Thoracic aorta (tissue), 2 donors: ENCODE data around the gene CA9. TPM values are rescaled to one million over a fixed set of nuclear protein-coding genes. Genes with fewer than 3 reads are reported as not detected.

Experiments
- ATAC-seq: fragments of 150-250 bp; one replicate; pipeline ENCODE4 v1.8.0; 2017; ENCODE audit warnings: low read depth; ENCODE audit not compliant: insufficient number of reproducible peaks, low FRiP score
- DNase-seq: peaks from one replicate; pipeline ENCODE4 v3.0.0-alpha.2; 2020; ENCODE audit warnings: low spot score
- H3K27ac ChIP-seq, 2 donors: fragments of 200-600 bp; sonication (generic); 1 replicate in 1 of 2; 2 replicates in 1 of 2; pipeline ENCODE4 v1.5.1; 2016; ENCODE audit warnings: mild to moderate bottlenecking in 2 of 2, moderate library complexity in 2 of 2
- H3K27me3 ChIP-seq: fragments of 200-600 bp; sonication (generic); replicated peaks from 2 replicates; pipeline ENCODE4 v1.6.0; 2016; ENCODE audit warnings: mild to moderate bottlenecking; ENCODE audit not compliant: insufficient read depth
- H3K36me3 ChIP-seq: fragments of 200-600 bp; sonication (generic); one replicate; pipeline ENCODE4 v1.5.1; 2016
- H3K4me1 ChIP-seq, 2 donors: fragments of 200-600 bp; sonication (generic); 1 replicate in 1 of 2; 2 replicates in 1 of 2; pipeline versions ENCODE4 v1.5.1 to v1.6.0; 2016; ENCODE audit warnings: low read depth in 2 of 2, mild to moderate bottlenecking in 1 of 2; ENCODE audit not compliant: control insufficient read depth in 1 of 2
- H3K4me3 ChIP-seq: fragments of 200-600 bp; sonication (generic); 2 replicates; pipeline ENCODE4 v1.5.1; 2016; ENCODE audit warnings: mild to moderate bottlenecking
- H3K9me3 ChIP-seq: fragments of 200-600 bp; sonication (generic); 2 replicates; pipeline ENCODE4 v1.5.1; 2016
- total RNA-seq, 2 donors: library from RNA; depleted of rRNA; stranded (reverse); fragments of >200 nt; gene quantifications; one replicate each; pipeline versions ENCODE4 v1.1.0 to v1.2.3, GENCODE V29; 2016
- TF ChIP-seq, protein P1 (sequence below): fragments of 200-600 bp; sonication (generic); IDR thresholded peaks from one replicate; pipeline ENCODE4 v1.5.1; 2019; ENCODE audit warnings: antibody characterized with exemption

CA9 gene
- total RNA-seq, 2 donors from 2014 or later = 10.7 TPM; not detected in 1

DNA sequence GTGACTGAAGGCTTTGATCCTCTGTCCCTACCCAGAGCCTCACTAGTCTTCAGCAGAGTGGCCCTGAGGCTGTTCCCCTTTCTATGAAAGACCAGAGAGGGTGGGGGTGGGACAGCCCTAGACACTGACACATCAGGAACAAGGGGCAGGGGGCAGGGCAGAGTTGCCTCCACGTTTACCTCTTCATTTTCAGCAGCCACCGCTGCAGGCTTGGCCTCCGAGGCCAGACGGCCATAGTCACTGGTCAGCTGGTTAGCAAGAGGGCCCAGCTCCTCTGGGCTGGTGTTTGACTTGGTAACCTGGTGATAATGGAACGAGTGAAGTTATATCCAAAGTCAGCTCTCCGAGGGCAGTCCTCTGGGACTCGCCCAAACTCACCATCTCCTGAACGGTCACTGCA, 31.6 kb downstream of the CA9 start:
- TF ChIP-seq, protein P1, sequence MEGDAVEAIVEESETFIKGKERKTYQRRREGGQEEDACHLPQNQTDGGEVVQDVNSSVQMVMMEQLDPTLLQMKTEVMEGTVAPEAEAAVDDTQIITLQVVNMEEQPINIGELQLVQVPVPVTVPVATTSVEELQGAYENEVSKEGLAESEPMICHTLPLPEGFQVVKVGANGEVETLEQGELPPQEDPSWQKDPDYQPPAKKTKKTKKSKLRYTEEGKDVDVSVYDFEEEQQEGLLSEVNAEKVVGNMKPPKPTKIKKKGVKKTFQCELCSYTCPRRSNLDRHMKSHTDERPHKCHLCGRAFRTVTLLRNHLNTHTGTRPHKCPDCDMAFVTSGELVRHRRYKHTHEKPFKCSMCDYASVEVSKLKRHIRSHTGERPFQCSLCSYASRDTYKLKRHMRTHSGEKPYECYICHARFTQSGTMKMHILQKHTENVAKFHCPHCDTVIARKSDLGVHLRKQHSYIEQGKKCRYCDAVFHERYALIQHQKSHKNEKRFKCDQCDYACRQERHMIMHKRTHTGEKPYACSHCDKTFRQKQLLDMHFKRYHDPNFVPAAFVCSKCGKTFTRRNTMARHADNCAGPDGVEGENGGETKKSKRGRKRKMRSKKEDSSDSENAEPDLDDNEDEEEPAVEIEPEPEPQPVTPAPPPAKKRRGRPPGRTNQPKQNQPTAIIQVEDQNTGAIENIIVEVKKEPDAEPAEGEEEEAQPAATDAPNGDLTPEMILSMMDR = no peak
- Histone ChIP-seq H3K27me3 (no peaks in the 10 kb centered on the region), H3K4me3 (no peak overlapping the region), H3K27ac (peak overlapping the region in 1 of 2 donors; percentile 34), H3K36me3 (peaks cover 91% of the 10 kb centered on the region), H3K4me1 (no peaks in the 10 kb centered on the region), H3K9me3 (no peaks in the 10 kb centered on the region)
- no peak for ATAC-seq
- no peak for DNase-seq

DNA sequence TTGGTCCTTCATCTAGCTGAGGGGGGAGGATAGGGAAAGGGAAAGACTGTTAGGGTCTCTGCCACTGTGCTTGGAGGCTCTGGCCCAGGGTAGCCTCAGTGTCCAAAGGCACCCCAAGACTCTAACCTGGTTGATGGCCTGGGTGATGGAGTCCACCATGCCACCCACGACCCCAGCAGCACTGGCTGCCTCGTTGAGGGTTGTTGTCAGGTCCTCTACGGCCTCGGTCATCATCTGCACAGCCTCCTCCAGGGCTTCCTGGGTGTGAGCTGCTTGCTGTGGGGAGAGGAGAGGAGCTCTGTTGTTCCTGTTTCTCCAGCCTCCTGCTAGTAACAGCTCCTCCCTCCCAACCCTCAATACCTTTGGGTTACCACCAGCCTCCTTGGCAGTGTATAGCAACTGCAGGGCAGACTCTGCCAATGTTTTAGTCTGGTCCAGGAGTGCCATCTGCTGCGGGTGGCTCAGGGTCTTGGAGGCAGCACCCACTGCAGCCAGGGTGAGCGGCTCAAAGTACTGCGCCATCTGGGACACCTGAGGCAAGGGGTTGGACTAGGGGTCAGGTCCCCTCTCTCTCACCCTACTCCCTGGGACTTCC, 32.2 kb downstream of the CA9 start:
- H3K4me1 ChIP-seq = no peaks in the 10 kb centered on the region
- no peak for DNase-seq
- no peak overlapping the region for H3K4me3 ChIP-seq
- TF ChIP-seq, protein P1 = no peak
- H3K27me3 ChIP-seq = no peaks in the 10 kb centered on the region
- peak overlapping the region in 1 of 2 donors; percentile 34 for H3K27ac ChIP-seq
- H3K9me3 ChIP-seq = no peaks in the 10 kb centered on the region
- H3K36me3 ChIP-seq = peaks cover 92% of the 10 kb centered on the region
- ATAC-seq = no peak

DNA sequence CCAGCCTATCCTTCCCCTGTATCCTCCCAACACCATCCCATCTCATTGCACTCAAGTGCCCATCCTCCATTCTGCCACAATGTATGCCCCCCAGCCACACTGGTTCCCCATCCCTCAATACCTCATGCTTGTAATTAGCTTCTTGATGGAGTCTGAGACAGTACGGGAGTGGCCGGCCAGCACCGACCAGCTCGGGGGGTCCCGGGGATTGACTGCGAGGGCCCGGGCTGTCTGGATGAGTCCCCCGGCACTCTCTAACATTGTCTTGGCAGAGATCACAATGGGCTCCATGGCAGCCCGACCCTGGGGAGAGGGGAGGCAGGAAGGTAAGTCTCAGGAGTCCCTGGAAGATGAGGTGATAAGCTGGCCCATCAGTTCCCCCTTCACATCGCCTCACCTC, 33.2 kb downstream of the CA9 start:
- no peaks in the 10 kb centered on the region for H3K9me3 ChIP-seq
- H3K27ac ChIP-seq = peak overlapping the region; percentile 34 to 42
- TF ChIP-seq, protein P1 = no peak
- DNase-seq = no peak
- H3K4me1 ChIP-seq = no peaks in the 10 kb centered on the region
- no peak for ATAC-seq
- H3K36me3 ChIP-seq = peaks cover 92% of the 10 kb centered on the region
- H3K4me3 ChIP-seq = no peak overlapping the region
- no peaks in the 10 kb centered on the region for H3K27me3 ChIP-seq

DNA sequence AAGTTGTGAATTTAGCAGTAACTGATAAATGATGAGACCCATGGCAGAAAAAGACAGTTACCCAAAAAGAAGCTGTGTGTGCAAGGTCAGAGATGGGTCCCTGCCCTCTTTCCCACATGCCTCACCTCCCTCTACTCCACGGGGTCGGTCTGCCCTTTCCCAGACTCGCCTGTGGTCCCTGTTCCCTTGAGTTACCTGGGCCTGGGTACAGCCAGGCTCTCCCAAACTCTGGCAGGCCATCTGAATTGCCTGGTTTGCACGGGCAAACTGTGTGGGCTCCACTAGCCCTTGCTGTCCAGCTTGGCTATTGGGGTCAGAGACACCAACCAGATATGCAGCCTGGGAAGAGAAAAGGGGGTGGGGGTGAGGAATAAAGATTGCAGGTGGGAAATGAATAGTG, 34.4 kb downstream of the CA9 start:
- peaks cover 92% of the 10 kb centered on the region for H3K36me3 ChIP-seq

DNA sequence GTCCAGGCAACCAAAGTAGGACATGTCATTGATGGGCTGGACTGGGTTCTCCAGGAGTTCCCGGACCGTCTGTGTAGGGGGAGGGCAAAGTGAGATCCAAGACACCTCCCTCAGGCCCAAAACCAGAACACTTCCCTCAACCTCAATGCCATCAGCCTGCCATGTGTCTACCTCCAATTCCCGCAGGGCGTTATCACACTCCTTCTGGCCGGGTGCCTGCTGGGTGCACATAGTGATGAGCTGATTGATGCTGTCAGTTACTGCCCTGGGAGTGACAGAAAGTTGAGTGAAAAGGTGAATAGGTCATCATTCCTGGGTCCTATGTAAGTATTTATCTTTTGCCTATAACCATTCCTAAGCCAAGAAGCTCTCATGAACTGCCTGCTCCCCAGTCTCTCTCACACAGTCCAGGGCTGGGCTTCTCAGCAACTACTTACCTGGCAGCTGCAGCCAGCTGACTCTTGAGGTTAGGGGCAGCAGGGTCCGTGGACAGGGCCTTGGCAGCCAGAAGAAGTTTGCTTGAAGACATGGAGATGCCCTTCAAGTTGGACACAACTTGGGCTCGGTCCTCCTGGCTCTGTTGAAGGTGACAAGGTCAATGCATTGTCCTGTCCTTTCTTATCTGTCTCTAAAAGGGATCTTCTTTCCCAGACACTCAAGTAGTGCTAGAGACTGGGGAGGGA, 37.2 kb downstream of the CA9 start:
- H3K27me3 ChIP-seq = no peaks in the 10 kb centered on the region
- DNase-seq = no peak
- H3K36me3 ChIP-seq = peaks cover 91% of the 10 kb centered on the region
- H3K4me3 ChIP-seq = no peak overlapping the region
- H3K9me3 ChIP-seq = no peaks in the 10 kb centered on the region
- ATAC-seq = no peak
- TF ChIP-seq, protein P1 = no peak
- H3K27ac ChIP-seq = peak overlapping the region; percentile 10 to 19
- peaks cover 0 to 2% of the 10 kb centered on the region in 2 donors for H3K4me1 ChIP-seq

More for the DNA sequence above, 34.4 kb downstream of the CA9 start:
- no peaks in the 10 kb centered on the region for H3K9me3 ChIP-seq
- H3K27me3 ChIP-seq = no peaks in the 10 kb centered on the region
- no peak for DNase-seq
- peak overlapping the region; percentile 34 to 42 for H3K27ac ChIP-seq
- ATAC-seq = no peak
- H3K4me3 ChIP-seq = no peak overlapping the region
- TF ChIP-seq, protein P1 = no peak
- no peaks in the 10 kb centered on the region for H3K4me1 ChIP-seq
